Esophagus muscularis mucosa (tissue), 3 donors: ENCODE data around the gene FBXL4.

Source experiments
- CTCF ChIP-seq, 3 experiments: fragments of 200-600 bp in 2 of 3; fragments of 450-650 bp in 1 of 3; sonication (generic) in 2 of 3; IDR thresholded peaks; one replicate each; pipeline ENCODE4 v1.5.1; 2017 to 2019; ENCODE audit warnings: antibody characterized with exemption in 3 of 3, mild to moderate bottlenecking in 2 of 3, moderate library complexity in 1 of 3
- POLR2AphosphoS5 ChIP-seq, 2 donors: sonication (generic); formaldehyde crosslinking; IDR thresholded peaks; one replicate each; pipeline ENCODE4 v1.6.1; 2017; ENCODE audit warnings: antibody characterized with exemption in 2 of 2

GRCh38 chr6:98842342-98843180 is 105.2 kb downstream of the FBXL4 start:
- no peak for TF ChIP-seq POLR2AphosphoS5 (IDR thresholded peaks at IDR 0.05)
- TF ChIP-seq CTCF (IDR thresholded peaks at IDR 0.05), result no peak
